OCI-LY1 (cell line): Measurements from ENCODE around the gene GAL3ST2.

ENCODE experiments used
- H2AFZ ChIP-seq: fragments of 200-600 bp; sonication (generic), shearing (Covaris generic); 2 replicates; pipeline ENCODE4 v1.6.0; 2014; ENCODE audit warnings: antibody characterized with exemption, mild to moderate bottlenecking, low read length
- H3F3A ChIP-seq: fragments of 200-600 bp; sonication (generic), shearing (Covaris generic); 2 replicates; pipeline ENCODE4 v1.6.0; 2014; ENCODE audit warnings: mild to moderate bottlenecking, antibody characterized with exemption, low read length, moderate library complexity; ENCODE audit not compliant: insufficient read depth
- H3K27ac ChIP-seq: fragments of 200-600 bp; sonication (generic); 2 replicates; pipeline ENCODE4 v1.5.1; 2014; ENCODE audit warnings: low read length, mixed run types, mild to moderate bottlenecking, low read depth; ENCODE audit not compliant: poor library complexity, severe bottlenecking
- H3K27me3 ChIP-seq: fragments of 200-600 bp; sonication (generic); 2 replicates; pipeline ENCODE4 v1.6.0; 2014; ENCODE audit warnings: antibody characterized with exemption, mild to moderate bottlenecking, low read length, moderate library complexity; ENCODE audit not compliant: insufficient read depth
- H3K36me3 ChIP-seq: fragments of 200-600 bp; sonication (generic); 2 replicates; pipeline ENCODE4 v1.6.1; 2014; ENCODE audit warnings: mild to moderate bottlenecking, antibody characterized with exemption, low read length, moderate library complexity, mixed read lengths; ENCODE audit not compliant: insufficient read depth
- H3K4me1 ChIP-seq: fragments of 200-600 bp; sonication (generic); 2 replicates; pipeline ENCODE4 v1.5.1; 2014; ENCODE audit warnings: mild to moderate bottlenecking, low read length, moderate library complexity; ENCODE audit not compliant: insufficient read depth, severe bottlenecking
- H3K4me2 ChIP-seq: fragments of 200-600 bp; sonication (generic), shearing (Covaris generic); 2 replicates; pipeline ENCODE4 v1.6.1; 2014; ENCODE audit warnings: low read length
- H3K4me3 ChIP-seq: fragments of 200-600 bp; sonication (generic); 2 replicates; pipeline ENCODE4 v1.5.1; 2014; ENCODE audit warnings: low read length, low read depth, mild to moderate bottlenecking, mixed read lengths; ENCODE audit not compliant: poor library complexity, severe bottlenecking
- H3K79me2 ChIP-seq: fragments of 200-600 bp; shearing (Covaris generic); 2 replicates; pipeline ENCODE4 v1.6.1; 2016; ENCODE audit warnings: mixed run types, low read length, mixed read lengths; ENCODE audit not compliant: insufficient read depth
- H3K9ac ChIP-seq: fragments of 200-600 bp; sonication (generic), shearing (Covaris generic); 2 replicates; pipeline ENCODE4 v1.6.1; 2014; ENCODE audit warnings: mild to moderate bottlenecking, low read length, mixed read lengths
- H3K9me2 ChIP-seq: fragments of 200-600 bp; sonication (generic), shearing (Covaris generic); 2 replicates; pipeline ENCODE4 v1.6.1; 2014; ENCODE audit warnings: low read depth, mild to moderate bottlenecking, low read length, mixed read lengths
- H3K9me3 ChIP-seq: fragments of 200-600 bp; shearing (Covaris generic); 2 replicates; pipeline ENCODE4 v1.6.1; 2014; ENCODE audit warnings: low read length, mixed read lengths
- H4K20me1 ChIP-seq: fragments of 200-600 bp; sonication (generic), shearing (Covaris generic); 2 replicates; pipeline ENCODE4 v1.6.0; 2016; ENCODE audit warnings: mild to moderate bottlenecking, low read length; ENCODE audit not compliant: insufficient read depth
- CTCF ChIP-seq: fragments of 200-600 bp; sonication (generic), shearing (Covaris generic); IDR thresholded peaks from 2 replicates; pipeline ENCODE4 v1.5.1; 2017; ENCODE audit warnings: mild to moderate bottlenecking, antibody characterized with exemption, low read length, moderate library complexity, mixed read lengths
- EZH2 ChIP-seq: fragments of 200-600 bp; sonication (generic), shearing (Covaris generic); IDR thresholded peaks from 2 replicates; pipeline ENCODE4 v1.8.0; 2017; ENCODE audit warnings: borderline replicate concordance, mixed run types, mild to moderate bottlenecking, antibody characterized with exemption, low read length, moderate library complexity, mixed read lengths

The GAL3ST2 gene

GRCh38 chr2:241813644-241814392 is 37.2 kb downstream of the GAL3ST2 start:
- no peaks in the 10 kb centered on the region for H3K79me2 ChIP-seq
- H3K4me2 ChIP-seq: no peak overlapping the region
- H2AFZ ChIP-seq: no peak overlapping the region
- H3K4me3 ChIP-seq: no peak overlapping the region
- H3F3A ChIP-seq: no peaks in the 10 kb centered on the region
- no peaks in the 10 kb centered on the region for H3K9me3 ChIP-seq
- H3K9ac ChIP-seq: no peak overlapping the region
- H3K27me3 ChIP-seq: no peaks in the 10 kb centered on the region
- H4K20me1 ChIP-seq: no peaks in the 10 kb centered on the region
- no peak overlapping the region for H3K27ac ChIP-seq
- TF ChIP-seq CTCF (no peak), EZH2 (no peak)
- no peaks in the 10 kb centered on the region for H3K9me2 ChIP-seq
- H3K36me3 ChIP-seq: no peaks in the 10 kb centered on the region
- no peaks in the 10 kb centered on the region for H3K4me1 ChIP-seq

- H4K20me1 ChIP-seq: no peaks in the 10 kb centered on the region
- no peaks in the 10 kb centered on the region for H3K4me1 ChIP-seq
- no peak overlapping the region for H3K27ac ChIP-seq
- TF ChIP-seq EZH2 (no peak), CTCF (no peak)
- H3K4me3 ChIP-seq: no peak overlapping the region
- no peaks in the 10 kb centered on the region for H3K27me3 ChIP-seq
- H3K9ac ChIP-seq: no peak overlapping the region
- no peak overlapping the region for H3K4me2 ChIP-seq
- H2AFZ ChIP-seq: no peak overlapping the region
- no peaks in the 10 kb centered on the region for H3K36me3 ChIP-seq
- H3K79me2 ChIP-seq: no peaks in the 10 kb centered on the region
- no peaks in the 10 kb centered on the region for H3F3A ChIP-seq
- no peaks in the 10 kb centered on the region for H3K9me3 ChIP-seq
- no peaks in the 10 kb centered on the region for H3K9me2 ChIP-seq
Measured at GRCh38 chr2:241814393-241814642, 37.7 kb downstream of the GAL3ST2 start.

GRCh38 chr2:241814643-241815476 is 38.2 kb downstream of the GAL3ST2 start:
- Histone ChIP-seq H3K4me1 (no peaks in the 10 kb centered on the region), H2AFZ (no peak overlapping the region), H3K4me2 (no peak overlapping the region), H3K36me3 (no peaks in the 10 kb centered on the region), H3K27me3 (no peaks in the 10 kb centered on the region), H3K27ac (no peak overlapping the region), H4K20me1 (no peaks in the 10 kb centered on the region), H3K4me3 (no peak overlapping the region), H3K9ac (no peak overlapping the region), H3F3A (no peaks in the 10 kb centered on the region), H3K9me3 (no peaks in the 10 kb centered on the region), H3K9me2 (no peaks in the 10 kb centered on the region), H3K79me2 (no peaks in the 10 kb centered on the region)
- no peak for TF ChIP-seq EZH2
- TF ChIP-seq CTCF: no peak
